Coronary artery (tissue), 2 donors: ENCODE results near the gene THSD7B.

ENCODE experiments used
- DNase-seq: peaks from one replicate; pipeline ENCODE4 v3.0.0-alpha.2; 2017; ENCODE audit warnings: low spot score
- H3K27ac ChIP-seq, 2 donors: fragments of 200-600 bp; sonication (generic); one replicate each; pipeline ENCODE4 v1.5.1; 2016 to 2019
- H3K4me3 ChIP-seq: fragments of 200-600 bp; sonication (generic); 2 replicates; pipeline ENCODE4 v1.5.1; 2016; ENCODE audit warnings: mild to moderate bottlenecking, moderate library complexity
- CTCF ChIP-seq: fragments of 200-600 bp; sonication (generic); IDR thresholded peaks from one replicate; pipeline ENCODE4 v1.5.1; 2019; ENCODE audit warnings: antibody characterized with exemption

The THSD7B gene

DNA sequence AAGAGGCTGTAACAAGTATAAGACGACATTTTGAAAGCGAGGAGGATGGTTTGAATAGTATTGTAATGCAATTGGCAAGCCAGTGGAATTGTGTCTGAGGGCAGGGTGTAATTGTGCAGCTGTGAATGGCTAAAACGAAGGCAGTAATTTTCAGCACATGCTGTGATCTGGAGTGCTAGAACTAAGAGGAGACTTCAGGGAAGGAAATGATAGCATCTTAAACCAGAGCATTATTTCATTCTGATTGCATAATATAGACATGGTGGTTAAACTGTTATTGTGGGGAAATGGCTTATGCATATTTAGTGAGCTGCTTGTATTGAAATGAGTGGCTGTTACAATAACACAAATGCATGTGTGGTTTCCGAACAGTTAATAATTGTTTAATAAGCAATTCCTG is 36.3 kb downstream of the THSD7B start:
- no peak overlapping the region for H3K27ac ChIP-seq
- no peak for DNase-seq
- no peak overlapping the region for H3K4me3 ChIP-seq
- TF ChIP-seq CTCF = no peak

DNA sequence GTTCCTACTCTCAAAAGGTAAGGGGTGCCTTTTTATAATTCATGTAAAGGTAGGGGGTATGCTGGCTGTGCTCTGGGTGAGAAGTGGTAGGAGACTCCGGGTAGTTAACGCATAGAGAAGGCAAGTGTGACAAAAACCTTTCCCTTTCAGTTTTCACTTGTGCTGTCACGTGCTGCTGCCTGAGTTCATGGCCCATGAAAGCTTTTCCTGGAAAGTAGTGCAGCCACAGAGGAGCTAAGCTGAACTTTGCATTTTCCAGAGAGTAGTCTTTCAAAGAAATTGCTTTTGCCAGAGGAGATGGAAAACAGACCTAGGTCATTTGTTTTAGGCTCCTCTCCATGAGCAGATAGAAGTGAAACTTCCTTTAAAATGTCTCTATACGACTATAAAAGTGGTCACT is 44.7 kb downstream of the THSD7B start:
- Histone ChIP-seq H3K4me3 (no peak overlapping the region), H3K27ac (no peak overlapping the region)
- no peak for DNase-seq
- TF ChIP-seq CTCF = no peak

DNA sequence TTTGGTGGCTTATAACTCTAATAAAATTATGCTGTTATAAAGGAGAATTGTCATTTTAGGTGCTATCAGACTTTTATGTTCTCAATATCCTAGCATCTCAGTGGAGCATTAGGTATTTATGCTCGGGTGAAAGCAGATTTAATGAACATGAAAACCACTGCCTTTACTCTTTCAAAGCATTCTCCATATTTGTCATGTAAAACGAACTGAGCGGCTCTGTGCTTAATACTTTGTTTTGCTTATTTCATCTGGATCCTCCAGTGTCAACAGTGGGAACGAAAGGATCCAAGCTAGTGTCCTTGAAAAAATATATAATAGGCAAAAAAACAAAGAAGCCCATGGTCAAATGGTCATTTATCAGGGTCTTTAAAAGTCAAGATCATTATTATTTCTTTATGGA is 53.5 kb downstream of the THSD7B start:
- Histone ChIP-seq H3K27ac (no peak overlapping the region), H3K4me3 (no peak overlapping the region)
- no peak for DNase-seq
- TF ChIP-seq CTCF = no peak

DNA sequence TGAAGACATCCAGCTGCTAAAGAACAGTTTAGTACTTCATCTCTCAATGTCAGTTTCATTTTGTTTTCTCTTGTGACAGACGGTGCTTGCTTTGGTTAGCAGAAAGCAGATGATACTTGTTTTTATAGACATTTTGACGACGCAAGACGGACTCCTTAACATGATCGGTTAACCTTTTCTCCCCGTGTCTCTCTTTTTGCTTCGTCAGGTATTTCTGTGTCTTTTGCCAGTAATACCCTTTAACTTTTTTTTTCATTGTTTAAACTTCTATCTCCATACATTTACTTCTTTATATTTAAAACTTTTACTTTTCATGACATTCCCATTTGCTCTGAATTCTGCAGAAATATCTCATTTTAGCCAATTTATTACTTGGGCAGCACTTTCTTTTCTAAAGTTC is 57.9 kb downstream of the THSD7B start:
- Histone ChIP-seq H3K27ac (no peak overlapping the region), H3K4me3 (no peak overlapping the region)
- no peak for DNase-seq
- TF ChIP-seq CTCF = no peak

GRCh38 chr2:136828162-136828561 is 62.8 kb downstream of the THSD7B start:
- no peak for TF ChIP-seq CTCF
- DNase-seq = no peak
- H3K4me3 ChIP-seq = no peak overlapping the region
- H3K27ac ChIP-seq = no peak overlapping the region

DNA sequence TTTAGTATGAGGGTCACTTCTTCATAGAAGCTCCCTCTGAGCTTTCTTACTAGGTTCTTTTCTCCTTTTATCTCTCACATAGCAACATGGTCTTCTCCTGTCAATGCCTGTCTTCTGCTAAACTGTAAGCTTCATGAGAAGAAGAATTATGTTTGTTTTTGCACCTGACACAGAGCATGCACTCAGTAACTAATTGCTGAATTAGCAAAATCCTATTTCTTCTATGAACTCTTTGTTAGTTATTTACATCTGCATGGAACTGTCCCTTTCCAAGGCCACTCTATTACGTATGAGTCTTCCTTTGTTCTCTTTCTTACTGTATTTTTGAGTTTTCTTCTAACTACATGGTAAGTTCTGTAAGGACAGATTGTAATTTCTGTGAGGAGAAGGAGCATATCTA is 63.4 kb downstream of the THSD7B start:
- no peak for TF ChIP-seq CTCF
- Histone ChIP-seq H3K27ac (no peak overlapping the region), H3K4me3 (no peak overlapping the region)
- DNase-seq = no peak

DNA sequence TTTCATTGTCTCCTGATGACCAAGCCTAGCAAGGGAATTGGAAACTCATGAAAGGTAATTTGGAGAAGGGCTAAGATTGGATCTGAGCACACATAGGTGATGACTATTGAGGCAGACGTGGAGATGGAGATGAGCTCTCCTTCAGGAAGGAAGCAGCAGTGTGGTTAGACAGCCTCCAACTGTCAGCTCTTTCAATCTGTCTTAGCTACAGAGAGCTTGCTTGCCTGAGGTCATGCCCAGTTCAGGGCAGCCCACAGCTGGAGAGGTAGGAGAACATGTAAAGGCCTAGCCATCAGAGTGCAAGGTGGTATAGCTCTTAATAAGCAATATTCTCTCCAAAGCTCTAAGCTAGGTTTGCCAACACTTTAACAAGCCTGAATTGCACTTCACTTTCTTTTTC is 79.2 kb downstream of the THSD7B start:
- H3K4me3 ChIP-seq = no peak overlapping the region
- no peak for TF ChIP-seq CTCF
- DNase-seq = no peak
- H3K27ac ChIP-seq = no peak overlapping the region
